Measurements from ENCODE around the gene GUK1.

The GUK1 gene

DNA sequence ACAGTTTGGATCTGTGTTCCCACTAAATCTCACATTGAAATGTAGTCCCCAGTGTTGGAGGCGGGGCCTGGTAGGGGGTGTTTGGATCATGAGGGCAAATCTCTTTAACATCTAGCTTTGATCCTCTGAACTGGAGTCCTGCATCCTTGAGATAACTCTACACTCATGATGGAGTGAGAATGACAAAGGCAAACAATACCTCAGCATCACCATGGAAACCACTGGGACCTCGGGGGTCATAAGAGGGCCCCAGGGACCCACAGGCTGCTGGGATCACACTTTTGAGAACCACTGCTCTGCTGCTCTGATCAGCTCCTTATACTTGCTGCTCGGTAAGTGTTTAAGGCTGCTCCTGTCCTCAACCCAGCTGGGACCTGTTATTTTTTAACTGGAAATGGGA is 54.4 kb downstream of the GUK1 start:
- no peak overlapping the region for H3K4ac ChIP-seq (ENCODE audit: low read depth in 1 of 2, low read length in 2 of 2)
- no peaks in the 10 kb centered on the region for H3K4me1 ChIP-seq (ENCODE audit: control insufficient read depth, insufficient read depth, low read depth, low read length)
- H2AK5ac ChIP-seq (ENCODE audit: low read length, severe bottlenecking): no peak overlapping the region
- H3K4me3 ChIP-seq (ENCODE audit: insufficient read depth in 1 of 2, low read depth in 1 of 2, low read length in 2 of 2): no peak overlapping the region
- DNase-seq: no peak
- H3K27me3 ChIP-seq (ENCODE audit: control insufficient read depth in 1 of 2, insufficient read depth in 1 of 2, low read length in 2 of 2): no peaks in the 10 kb centered on the region
- no peak overlapping the region for H3K9ac ChIP-seq (ENCODE audit: low read length)
- no peak overlapping the region for H2BK120ac ChIP-seq (ENCODE audit: low read depth, low read length)
- H3K23ac ChIP-seq (ENCODE audit: low read length in 2 of 2): no peak overlapping the region
- H3K27ac ChIP-seq (ENCODE audit: low read length, poor library complexity, severe bottlenecking): no peak overlapping the region
- no peak overlapping the region for H4K91ac ChIP-seq (ENCODE audit: low read length)
- H3K36me3 ChIP-seq (ENCODE audit: control insufficient read depth in 1 of 2, insufficient read depth in 2 of 2, low read depth in 1 of 2, low read length in 2 of 2): peaks cover 0 to 4% of the 10 kb centered on the region in 2 experiments
- H3K9me3 ChIP-seq (ENCODE audit: control insufficient read depth, low read length): peaks cover 12% of the 10 kb centered on the region
- WGBS: 93% methylated on average over 3 of the region's 3 CpGs
- no peak overlapping the region for H3K4me2 ChIP-seq (ENCODE audit: low read length, poor library complexity, severe bottlenecking)
- no peak overlapping the region for H2BK12ac ChIP-seq (ENCODE audit: low read length in 2 of 2)
- no peak overlapping the region for H2AFZ ChIP-seq (ENCODE audit: low read depth, low read length)
- no peak overlapping the region for H2BK15ac ChIP-seq (ENCODE audit: low read depth, poor library complexity, severe bottlenecking)
- peaks cover 2% of the 10 kb centered on the region for H3K79me1 ChIP-seq (replicated peaks; ENCODE audit: low read length, poor library complexity, severe bottlenecking)
- no peak overlapping the region for H3K14ac ChIP-seq (ENCODE audit: low read length in 2 of 2)
- H4K8ac ChIP-seq (ENCODE audit: low read length): no peak overlapping the region
- H3K18ac ChIP-seq (ENCODE audit: low read depth in 1 of 2, low read length in 2 of 2): no peak overlapping the region
- H2BK5ac ChIP-seq (ENCODE audit: low read depth, low read length, poor library complexity, severe bottlenecking): no peak overlapping the region

DNA sequence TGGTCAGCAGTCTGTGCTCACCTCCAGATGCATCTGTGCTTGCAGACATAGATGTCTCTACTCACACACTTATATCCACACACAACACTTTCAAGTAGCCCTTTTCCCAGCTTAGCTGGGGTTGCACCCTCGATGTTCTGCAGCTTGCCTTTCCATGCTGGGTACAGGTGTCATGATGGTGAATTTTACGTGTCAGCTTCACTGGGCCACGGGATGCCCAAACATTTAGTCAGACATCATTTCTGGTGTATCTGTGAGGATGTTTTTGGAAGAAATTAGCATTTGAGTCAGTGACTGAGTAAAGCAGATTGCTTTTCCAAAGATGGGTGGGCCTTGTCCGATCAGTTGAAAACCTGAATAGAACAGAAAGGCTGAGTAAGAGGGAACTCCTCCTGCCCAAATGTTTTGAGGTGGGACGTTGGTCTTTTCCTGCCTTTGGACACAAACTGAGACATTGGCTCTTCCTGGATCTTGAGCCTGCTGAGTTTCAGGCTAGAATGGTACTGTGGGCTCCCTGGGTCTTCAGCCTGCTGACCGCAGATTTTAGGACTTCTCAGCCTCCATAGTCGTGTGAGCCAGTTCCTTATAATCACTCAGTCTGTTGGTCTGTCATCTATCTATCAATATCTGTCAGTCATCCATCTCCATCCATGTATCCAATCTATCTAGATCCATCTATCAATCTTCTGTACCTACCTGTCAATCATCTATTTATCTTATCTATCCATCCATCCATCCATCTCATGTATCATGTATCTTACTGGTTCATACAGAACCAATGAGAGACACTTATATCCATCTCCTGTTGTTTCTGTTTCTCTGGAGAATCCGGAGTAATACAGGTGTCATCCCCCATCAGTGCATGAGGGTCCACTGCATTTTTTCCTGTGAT is 55.1 kb downstream of the GUK1 start:
- peaks cover 19% of the 10 kb centered on the region for H3K9me3 ChIP-seq (ENCODE audit: control insufficient read depth, low read length)
- WGBS: 86% methylated on average over 8 of the region's 8 CpGs
- peaks cover 0 to 4% of the 10 kb centered on the region in 2 experiments for H3K36me3 ChIP-seq (ENCODE audit: control insufficient read depth in 1 of 2, insufficient read depth in 2 of 2, low read depth in 1 of 2, low read length in 2 of 2)
- peaks cover 2% of the 10 kb centered on the region for H3K79me1 ChIP-seq (replicated peaks; ENCODE audit: low read length, poor library complexity, severe bottlenecking)
- no peak overlapping the region for H3K23ac ChIP-seq (ENCODE audit: low read length in 2 of 2)
- no peak overlapping the region for H2AFZ ChIP-seq (ENCODE audit: low read depth, low read length)
- H3K18ac ChIP-seq (ENCODE audit: low read depth in 1 of 2, low read length in 2 of 2): no peak overlapping the region
- no peaks in the 10 kb centered on the region for H3K27me3 ChIP-seq (ENCODE audit: control insufficient read depth in 1 of 2, insufficient read depth in 1 of 2, low read length in 2 of 2)
- no peak overlapping the region for H3K4ac ChIP-seq (ENCODE audit: low read depth in 1 of 2, low read length in 2 of 2)
- H3K9ac ChIP-seq (ENCODE audit: low read length): no peak overlapping the region
- H2BK12ac ChIP-seq (ENCODE audit: low read length in 2 of 2): no peak overlapping the region
- H2AK5ac ChIP-seq (ENCODE audit: low read length, severe bottlenecking): no peak overlapping the region
- no peak overlapping the region for H2BK5ac ChIP-seq (ENCODE audit: low read depth, low read length, poor library complexity, severe bottlenecking)
- no peak overlapping the region for H3K4me2 ChIP-seq (ENCODE audit: low read length, poor library complexity, severe bottlenecking)
- no peak overlapping the region for H3K27ac ChIP-seq (ENCODE audit: low read length, poor library complexity, severe bottlenecking)
- no peak overlapping the region for H2BK15ac ChIP-seq (ENCODE audit: low read depth, poor library complexity, severe bottlenecking)
- H3K4me1 ChIP-seq (ENCODE audit: control insufficient read depth, insufficient read depth, low read depth, low read length): no peaks in the 10 kb centered on the region
- H3K14ac ChIP-seq (ENCODE audit: low read length in 2 of 2): no peak overlapping the region
- no peak overlapping the region for H4K91ac ChIP-seq (ENCODE audit: low read length)
- no peak overlapping the region for H4K8ac ChIP-seq (ENCODE audit: low read length)
- DNase-seq: no peak
- no peak overlapping the region for H2BK120ac ChIP-seq (ENCODE audit: low read depth, low read length)
- H3K4me3 ChIP-seq (ENCODE audit: insufficient read depth in 1 of 2, low read depth in 1 of 2, low read length in 2 of 2): no peak overlapping the region

DNA sequence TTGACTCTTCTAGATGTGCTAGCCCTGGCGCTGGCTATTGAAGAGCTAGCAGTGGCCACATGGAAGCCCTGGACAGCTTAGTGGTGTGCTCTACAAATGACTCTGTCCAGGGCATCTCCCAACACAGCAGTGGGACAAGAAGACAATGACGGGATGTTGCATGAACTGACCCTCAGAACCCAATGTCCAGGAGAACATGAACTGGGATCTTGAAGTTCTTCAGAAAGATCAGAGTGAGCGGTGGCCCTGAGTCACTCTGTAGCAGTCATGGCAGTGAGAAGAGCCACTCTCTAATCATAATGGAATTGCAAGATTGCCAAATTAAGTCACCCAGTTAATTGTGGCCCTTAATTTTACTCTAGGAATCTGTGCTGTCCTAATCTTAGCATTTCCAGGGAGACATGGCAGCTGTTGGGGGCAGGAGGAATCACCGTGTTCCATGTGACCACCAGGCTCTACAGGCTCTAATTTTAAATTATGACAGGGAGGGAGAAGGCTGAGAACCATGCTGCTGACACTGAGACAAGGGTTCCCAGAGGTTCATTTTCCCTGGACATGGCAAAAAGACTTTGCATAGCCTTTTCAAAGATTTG is 57.6 kb downstream of the GUK1 start:
- Histone ChIP-seq H3K9me3 (ENCODE audit: control insufficient read depth, low read length) (peaks cover 32% of the 10 kb centered on the region), H3K4me1 (ENCODE audit: control insufficient read depth, insufficient read depth, low read depth, low read length) (no peaks in the 10 kb centered on the region), H3K14ac (ENCODE audit: low read length in 2 of 2) (no peak overlapping the region), H2AFZ (ENCODE audit: low read depth, low read length) (no peak overlapping the region), H3K79me1 (replicated peaks; ENCODE audit: low read length, poor library complexity, severe bottlenecking) (no peaks in the 10 kb centered on the region), H3K27me3 (ENCODE audit: control insufficient read depth in 1 of 2, insufficient read depth in 1 of 2, low read length in 2 of 2) (no peaks in the 10 kb centered on the region), H3K4me3 (ENCODE audit: insufficient read depth in 1 of 2, low read depth in 1 of 2, low read length in 2 of 2) (no peak overlapping the region), H2BK12ac (ENCODE audit: low read length in 2 of 2) (no peak overlapping the region), H3K18ac (ENCODE audit: low read depth in 1 of 2, low read length in 2 of 2) (no peak overlapping the region), H3K4me2 (ENCODE audit: low read length, poor library complexity, severe bottlenecking) (no peak overlapping the region), H2BK5ac (ENCODE audit: low read depth, low read length, poor library complexity, severe bottlenecking) (no peak overlapping the region), H4K8ac (ENCODE audit: low read length) (no peak overlapping the region), H4K91ac (ENCODE audit: low read length) (no peak overlapping the region), H2BK120ac (ENCODE audit: low read depth, low read length) (no peak overlapping the region), H3K9ac (ENCODE audit: low read length) (no peak overlapping the region), H3K27ac (ENCODE audit: low read length, poor library complexity, severe bottlenecking) (no peak overlapping the region), H3K36me3 (ENCODE audit: control insufficient read depth in 1 of 2, insufficient read depth in 2 of 2, low read depth in 1 of 2, low read length in 2 of 2) (peaks cover 0 to 7% of the 10 kb centered on the region in 2 experiments), H2BK15ac (ENCODE audit: low read depth, poor library complexity, severe bottlenecking) (no peak overlapping the region), H3K4ac (ENCODE audit: low read depth in 1 of 2, low read length in 2 of 2) (no peak overlapping the region), H3K23ac (ENCODE audit: low read length in 2 of 2) (no peak overlapping the region), H2AK5ac (ENCODE audit: low read length, severe bottlenecking) (no peak overlapping the region)
- WGBS: 87% methylated on average over 4 of the region's 4 CpGs
- DNase-seq: no peak
